Parathyroid adenoma (tissue), 2 donors: ENCODE data around the gene IGF2BP1.
A peak's percentile ranks its signal among the peaks of the same experiment; 100 is the strongest.
"Not testable (repeated sequence)": the region's sequence is repeated elsewhere in the genome, so short reads cannot be mapped to it uniquely, and the experiment has no call there.

Source experiments
- H2AFZ ChIP-seq: fragments of 300-600 bp; sonication (generic); one replicate; pipeline ENCODE4 v1.7.0; 2017; ENCODE audit warnings: antibody characterized with exemption, mild to moderate bottlenecking
- H3K27ac ChIP-seq: fragments of 300-600 bp; sonication (generic); one replicate; pipeline ENCODE4 v1.7.0; 2017
- H3K27me3 ChIP-seq: fragments of 300-600 bp; sonication (generic); one replicate; pipeline ENCODE4 v1.7.0; 2017; ENCODE audit warnings: low read length; ENCODE audit not compliant: control insufficient read depth, insufficient read depth
- H3K36me3 ChIP-seq: fragments of 300-600 bp; sonication (generic); one replicate; pipeline ENCODE4 v1.7.0; 2017; ENCODE audit warnings: low read length; ENCODE audit not compliant: control insufficient read depth, insufficient read depth
- H3K4me1 ChIP-seq: fragments of 300-600 bp; sonication (generic); one replicate; pipeline ENCODE4 v1.7.0; 2017; ENCODE audit warnings: control low read depth
- H3K4me2 ChIP-seq: fragments of 300-600 bp; sonication (generic); one replicate; pipeline ENCODE4 v1.7.0; 2017; ENCODE audit warnings: low read length
- H3K4me3 ChIP-seq: fragments of 300-600 bp; sonication (generic); one replicate; pipeline ENCODE4 v1.7.0; 2017; ENCODE audit warnings: low read depth, low read length
- H3K79me2 ChIP-seq: fragments of 300-600 bp; sonication (generic); one replicate; pipeline ENCODE4 v1.7.0; 2017; ENCODE audit warnings: control low read depth
- H3K9ac ChIP-seq: fragments of 300-600 bp; sonication (generic); one replicate; pipeline ENCODE4 v1.7.0; 2017; ENCODE audit warnings: mild to moderate bottlenecking
- H3K9me3 ChIP-seq: fragments of 300-600 bp; sonication (generic); one replicate; pipeline ENCODE4 v1.7.0; 2017; ENCODE audit warnings: low read length; ENCODE audit not compliant: control insufficient read depth
- TF ChIP-seq, protein P1 (sequence below): fragments of 300-600 bp; sonication (generic); IDR thresholded peaks from one replicate; pipeline ENCODE4 v1.7.0; 2017; ENCODE audit warnings: antibody characterized with exemption, mild to moderate bottlenecking
- donor health status: primary hyperparathyroidism.

IGF2BP1 gene

DNA sequence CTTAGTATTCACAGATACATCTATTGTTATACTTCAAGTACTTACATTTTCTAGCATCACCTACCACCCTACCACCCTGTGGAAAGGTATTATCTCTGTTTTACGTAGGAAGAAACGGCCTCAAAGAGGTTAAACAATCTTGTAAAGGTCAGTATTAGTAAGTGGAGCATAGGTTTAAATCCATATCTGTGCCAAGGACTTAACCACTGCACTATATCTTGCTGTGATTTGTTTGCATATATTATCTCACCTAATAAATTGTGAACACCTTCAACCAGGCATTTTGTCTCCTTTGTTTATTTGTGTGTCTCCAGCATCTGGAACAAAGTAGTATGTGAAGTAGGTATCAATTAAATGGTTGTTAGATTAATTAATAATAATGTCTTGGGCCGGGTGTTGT lies 27.3 kb downstream of the IGF2BP1 start:
- no peak overlapping the region for H3K27ac ChIP-seq
- no peaks in the 10 kb centered on the region for H3K27me3 ChIP-seq
- no peak overlapping the region for H3K4me3 ChIP-seq
- no peaks in the 10 kb centered on the region for H3K36me3 ChIP-seq
- no peaks in the 10 kb centered on the region for H3K4me1 ChIP-seq
- no peak overlapping the region for H3K9ac ChIP-seq
- H3K4me2 ChIP-seq, result no peak overlapping the region
- H3K79me2 ChIP-seq, result no peaks in the 10 kb centered on the region
- TF ChIP-seq, protein P1, sequence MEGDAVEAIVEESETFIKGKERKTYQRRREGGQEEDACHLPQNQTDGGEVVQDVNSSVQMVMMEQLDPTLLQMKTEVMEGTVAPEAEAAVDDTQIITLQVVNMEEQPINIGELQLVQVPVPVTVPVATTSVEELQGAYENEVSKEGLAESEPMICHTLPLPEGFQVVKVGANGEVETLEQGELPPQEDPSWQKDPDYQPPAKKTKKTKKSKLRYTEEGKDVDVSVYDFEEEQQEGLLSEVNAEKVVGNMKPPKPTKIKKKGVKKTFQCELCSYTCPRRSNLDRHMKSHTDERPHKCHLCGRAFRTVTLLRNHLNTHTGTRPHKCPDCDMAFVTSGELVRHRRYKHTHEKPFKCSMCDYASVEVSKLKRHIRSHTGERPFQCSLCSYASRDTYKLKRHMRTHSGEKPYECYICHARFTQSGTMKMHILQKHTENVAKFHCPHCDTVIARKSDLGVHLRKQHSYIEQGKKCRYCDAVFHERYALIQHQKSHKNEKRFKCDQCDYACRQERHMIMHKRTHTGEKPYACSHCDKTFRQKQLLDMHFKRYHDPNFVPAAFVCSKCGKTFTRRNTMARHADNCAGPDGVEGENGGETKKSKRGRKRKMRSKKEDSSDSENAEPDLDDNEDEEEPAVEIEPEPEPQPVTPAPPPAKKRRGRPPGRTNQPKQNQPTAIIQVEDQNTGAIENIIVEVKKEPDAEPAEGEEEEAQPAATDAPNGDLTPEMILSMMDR, result no peak
- no peak overlapping the region for H2AFZ ChIP-seq
- no peaks in the 10 kb centered on the region for H3K9me3 ChIP-seq

DNA sequence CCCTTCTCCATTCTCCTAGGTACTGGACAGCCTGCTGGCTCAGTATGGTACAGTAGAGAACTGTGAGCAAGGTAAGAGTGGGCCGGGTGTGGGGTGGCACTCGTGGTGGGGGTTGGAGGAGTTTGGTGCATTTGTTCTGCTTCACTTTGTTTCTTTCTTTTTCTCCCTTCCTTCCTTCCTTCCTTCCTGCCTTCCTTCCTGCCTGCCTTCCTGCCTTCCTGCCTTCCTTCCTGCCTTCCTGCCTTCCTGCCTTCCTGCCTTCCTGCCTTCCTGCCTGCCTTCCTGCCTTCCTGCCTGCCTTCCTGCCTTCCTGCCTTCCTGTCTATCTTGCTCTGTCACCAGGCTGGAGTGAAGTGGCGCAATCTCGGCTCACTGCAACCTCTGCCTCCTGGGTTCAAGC lies 29.3 kb downstream of the IGF2BP1 start:
- not testable (repeated sequence) for H3K4me3 ChIP-seq, H3K4me1 ChIP-seq, H3K9ac ChIP-seq, H3K4me2 ChIP-seq, H2AFZ ChIP-seq, H3K9me3 ChIP-seq, H3K27ac ChIP-seq, H3K36me3 ChIP-seq, H3K27me3 ChIP-seq, H3K79me2 ChIP-seq

DNA sequence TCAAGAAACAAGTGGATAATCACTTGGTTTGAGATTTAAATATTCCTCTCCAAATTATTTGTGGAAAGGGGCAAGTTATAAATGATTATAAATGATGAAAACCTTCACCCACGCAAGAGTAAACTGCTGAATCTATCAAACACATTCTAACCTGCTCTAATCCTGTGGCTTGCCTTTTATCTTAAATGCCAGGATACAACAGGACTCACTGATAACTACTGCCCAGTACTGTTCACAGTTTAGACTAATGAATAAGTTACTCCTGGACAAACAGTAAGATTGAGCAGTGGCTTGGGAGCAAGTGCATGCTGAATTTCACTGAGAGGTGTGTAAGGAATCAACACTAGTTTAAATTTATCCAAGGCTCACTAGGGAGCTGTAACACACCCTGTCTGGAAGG lies 31.1 kb downstream of the IGF2BP1 start:
- Histone ChIP-seq H3K36me3 (no peaks in the 10 kb centered on the region), H3K4me2 (no peak overlapping the region), H3K4me1 (no peaks in the 10 kb centered on the region), H3K9me3 (no peaks in the 10 kb centered on the region), H3K9ac (no peak overlapping the region), H2AFZ (no peak overlapping the region), H3K79me2 (no peaks in the 10 kb centered on the region), H3K4me3 (no peak overlapping the region), H3K27me3 (no peaks in the 10 kb centered on the region), H3K27ac (no peak overlapping the region)
- TF ChIP-seq, protein P1, result no peak

DNA sequence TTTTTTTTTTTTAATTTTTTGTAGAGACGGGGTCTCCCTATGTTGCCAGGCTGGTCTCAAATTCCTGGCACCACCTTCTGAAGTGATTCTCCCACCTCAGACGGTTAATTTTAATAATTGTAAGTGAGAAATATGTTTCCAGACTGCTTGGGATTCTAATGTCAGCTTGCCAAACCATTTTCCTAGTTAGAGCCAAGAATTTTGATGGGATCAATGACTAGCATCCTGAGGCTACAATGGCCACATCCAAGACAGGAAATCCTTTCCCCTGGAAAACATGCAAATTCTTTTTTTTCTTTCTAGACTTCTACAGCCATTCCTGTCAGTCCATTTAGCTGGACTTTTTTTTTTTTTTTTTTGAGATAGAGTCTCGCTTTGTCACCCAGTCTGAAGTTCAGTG lies 32.6 kb downstream of the IGF2BP1 start:
- no peak overlapping the region for H2AFZ ChIP-seq
- no peak overlapping the region for H3K4me2 ChIP-seq
- no peaks in the 10 kb centered on the region for H3K4me1 ChIP-seq
- no peak overlapping the region for H3K9ac ChIP-seq
- TF ChIP-seq, protein P1, result no peak
- H3K27me3 ChIP-seq, result no peaks in the 10 kb centered on the region
- H3K4me3 ChIP-seq, result no peak overlapping the region
- H3K36me3 ChIP-seq, result no peaks in the 10 kb centered on the region
- H3K27ac ChIP-seq, result no peak overlapping the region
- H3K79me2 ChIP-seq, result no peaks in the 10 kb centered on the region
- no peaks in the 10 kb centered on the region for H3K9me3 ChIP-seq

DNA sequence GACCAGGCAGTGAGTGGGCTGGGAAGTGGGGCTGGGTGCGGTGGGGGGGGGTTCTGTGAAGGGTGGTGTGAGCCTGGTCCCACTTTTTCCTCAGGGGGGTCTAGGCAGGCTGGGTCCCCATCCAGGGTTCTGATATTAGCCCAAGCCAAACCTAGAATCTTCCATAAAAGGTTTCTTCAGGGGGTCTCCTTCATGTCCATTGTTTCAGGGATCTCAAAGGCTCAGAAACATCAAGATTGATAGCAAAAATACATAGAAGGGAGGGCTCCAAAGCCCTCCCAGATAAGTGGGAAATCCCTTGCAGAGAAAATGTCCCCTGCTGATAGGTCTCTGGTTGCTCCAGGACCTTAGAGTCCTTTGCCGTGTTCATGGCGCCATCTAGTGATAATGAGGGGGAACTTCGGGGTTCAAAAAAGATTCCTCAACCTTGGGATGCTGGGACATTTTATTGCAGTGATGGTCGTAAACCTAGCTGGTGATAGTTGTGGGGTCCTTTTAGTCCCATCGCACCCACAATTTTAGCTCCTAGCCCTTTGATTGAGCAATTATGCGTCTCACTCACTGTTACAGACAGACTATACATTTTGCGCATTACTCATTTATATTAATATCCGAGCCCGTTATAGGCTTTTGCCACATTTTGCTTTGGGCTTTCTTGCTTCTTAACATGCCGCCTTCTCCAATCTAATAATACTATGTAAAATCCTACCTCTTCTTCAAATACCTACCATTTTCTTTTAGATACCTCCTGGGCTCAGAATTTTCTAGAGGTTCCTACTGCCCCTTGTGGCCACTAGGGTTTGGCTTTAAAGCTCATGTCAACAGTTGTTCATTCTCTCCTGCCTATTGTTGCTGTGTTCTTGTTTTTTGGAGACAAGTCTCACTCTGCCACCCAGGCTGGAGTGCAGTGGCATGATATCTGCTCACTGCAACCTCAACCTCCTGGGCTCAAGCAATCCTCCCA lies 35.1 kb downstream of the IGF2BP1 start:
- Histone ChIP-seq H3K4me3 (no peak overlapping the region), H3K27me3 (no peaks in the 10 kb centered on the region), H3K79me2 (no peaks in the 10 kb centered on the region), H3K9ac (no peak overlapping the region), H3K36me3 (no peaks in the 10 kb centered on the region), H3K9me3 (no peaks in the 10 kb centered on the region), H3K27ac (no peak overlapping the region), H2AFZ (no peak overlapping the region), H3K4me1 (no peaks in the 10 kb centered on the region), H3K4me2 (no peak overlapping the region)
- TF ChIP-seq, protein P1, result peak; percentile 58
